Parathyroid adenoma (tissue), 2 donors: ENCODE measurements around the gene CR1.
"Not testable (repeated sequence)": the region's sequence is repeated elsewhere in the genome, so short reads cannot be mapped to it uniquely, and the experiment has no call there.

ENCODE experiments used
- H2AFZ ChIP-seq: fragments of 300-600 bp; sonication (generic); one replicate; pipeline ENCODE4 v1.7.0; 2017; ENCODE audit warnings: antibody characterized with exemption, mild to moderate bottlenecking
- H3K27ac ChIP-seq: fragments of 300-600 bp; sonication (generic); one replicate; pipeline ENCODE4 v1.7.0; 2017
- H3K27me3 ChIP-seq: fragments of 300-600 bp; sonication (generic); one replicate; pipeline ENCODE4 v1.7.0; 2017; ENCODE audit warnings: low read length; ENCODE audit not compliant: control insufficient read depth, insufficient read depth
- H3K36me3 ChIP-seq: fragments of 300-600 bp; sonication (generic); one replicate; pipeline ENCODE4 v1.7.0; 2017; ENCODE audit warnings: low read length; ENCODE audit not compliant: control insufficient read depth, insufficient read depth
- H3K4me1 ChIP-seq: fragments of 300-600 bp; sonication (generic); one replicate; pipeline ENCODE4 v1.7.0; 2017; ENCODE audit warnings: control low read depth
- H3K4me2 ChIP-seq: fragments of 300-600 bp; sonication (generic); one replicate; pipeline ENCODE4 v1.7.0; 2017; ENCODE audit warnings: low read length
- H3K4me3 ChIP-seq: fragments of 300-600 bp; sonication (generic); one replicate; pipeline ENCODE4 v1.7.0; 2017; ENCODE audit warnings: low read depth, low read length
- H3K79me2 ChIP-seq: fragments of 300-600 bp; sonication (generic); one replicate; pipeline ENCODE4 v1.7.0; 2017; ENCODE audit warnings: control low read depth
- H3K9ac ChIP-seq: fragments of 300-600 bp; sonication (generic); one replicate; pipeline ENCODE4 v1.7.0; 2017; ENCODE audit warnings: mild to moderate bottlenecking
- H3K9me3 ChIP-seq: fragments of 300-600 bp; sonication (generic); one replicate; pipeline ENCODE4 v1.7.0; 2017; ENCODE audit warnings: low read length; ENCODE audit not compliant: control insufficient read depth
- CTCF ChIP-seq: fragments of 300-600 bp; sonication (generic); IDR thresholded peaks from one replicate; pipeline ENCODE4 v1.7.0; 2017; ENCODE audit warnings: antibody characterized with exemption, mild to moderate bottlenecking
- donor health status: primary hyperparathyroidism.

Gene CR1

GRCh38 chr1:207519505-207520399 is 23.8 kb downstream of the CR1 start:
- H3K36me3 ChIP-seq, result no peaks in the 10 kb centered on the region
- H3K27ac ChIP-seq, result no peak overlapping the region
- TF ChIP-seq CTCF, result no peak
- H3K4me2 ChIP-seq, result no peak overlapping the region
- no peaks in the 10 kb centered on the region for H3K9me3 ChIP-seq
- H3K9ac ChIP-seq, result no peak overlapping the region
- no peaks in the 10 kb centered on the region for H3K79me2 ChIP-seq
- no peak overlapping the region for H3K4me3 ChIP-seq
- H3K4me1 ChIP-seq, result no peaks in the 10 kb centered on the region
- H2AFZ ChIP-seq, result no peak overlapping the region
- no peaks in the 10 kb centered on the region for H3K27me3 ChIP-seq

- H2AFZ ChIP-seq, H3K36me3 ChIP-seq, H3K27ac ChIP-seq, H3K4me2 ChIP-seq, H3K4me3 ChIP-seq, H3K9ac ChIP-seq, H3K79me2 ChIP-seq, H3K4me1 ChIP-seq, H3K27me3 ChIP-seq, H3K9me3 ChIP-seq: not testable (repeated sequence)
These were observed 24.7 kb downstream of the CR1 start for GRCh38 chr1:207520400-207521345.

- H3K27ac ChIP-seq, H3K27me3 ChIP-seq, H3K36me3 ChIP-seq, H3K79me2 ChIP-seq, H2AFZ ChIP-seq, H3K4me2 ChIP-seq, H3K4me3 ChIP-seq, H3K9me3 ChIP-seq, H3K4me1 ChIP-seq, H3K9ac ChIP-seq: not testable (repeated sequence)
These were observed 29.3 kb downstream of the CR1 start for GRCh38 chr1:207525239-207525638.

- H3K36me3 ChIP-seq, H3K4me1 ChIP-seq, H3K9ac ChIP-seq, H3K4me2 ChIP-seq, H3K79me2 ChIP-seq, H3K4me3 ChIP-seq, H3K27ac ChIP-seq, H2AFZ ChIP-seq, H3K9me3 ChIP-seq, H3K27me3 ChIP-seq: not testable (repeated sequence)
These were observed 32.4 kb downstream of the CR1 start for GRCh38 chr1:207528401-207528800.

GRCh38 chr1:207536263-207536662 is 40.3 kb downstream of the CR1 start:
- H3K4me1 ChIP-seq, H3K4me3 ChIP-seq, H2AFZ ChIP-seq, H3K79me2 ChIP-seq, H3K36me3 ChIP-seq, H3K9me3 ChIP-seq, H3K27me3 ChIP-seq, H3K9ac ChIP-seq, H3K4me2 ChIP-seq, H3K27ac ChIP-seq: not testable (repeated sequence)

GRCh38 chr1:207546677-207547357 is 50.9 kb downstream of the CR1 start:
- H3K4me2 ChIP-seq, H3K9ac ChIP-seq, H3K4me3 ChIP-seq, H3K9me3 ChIP-seq, H3K79me2 ChIP-seq, H3K36me3 ChIP-seq, H2AFZ ChIP-seq, H3K27me3 ChIP-seq, H3K27ac ChIP-seq, H3K4me1 ChIP-seq: not testable (repeated sequence)

- H3K36me3 ChIP-seq, H3K4me3 ChIP-seq, H3K79me2 ChIP-seq, H3K9ac ChIP-seq, H3K4me1 ChIP-seq, H3K4me2 ChIP-seq, H3K27ac ChIP-seq, H2AFZ ChIP-seq, H3K9me3 ChIP-seq, H3K27me3 ChIP-seq: not testable (repeated sequence)
These were observed 58.9 kb downstream of the CR1 start for GRCh38 chr1:207554823-207555222.
